GM23248 (cell line): ENCODE data around the gene CFAP91. TPM values are rescaled to one million over a fixed set of nuclear protein-coding genes. Genes with fewer than 3 reads are reported as not detected.

Experiments
- DNase-seq: peaks from one replicate; pipeline ENCODE4 v3.0.0-alpha.2; 2015
- H2AFZ ChIP-seq: fragments of 200-600 bp; sonication (generic); 2 replicates; pipeline ENCODE4 v1.6.1; 2016; ENCODE audit warnings: antibody characterized with exemption
- H3F3A ChIP-seq: fragments of 200-600 bp; sonication (generic); 2 replicates; pipeline ENCODE4 v1.6.1; 2016; ENCODE audit warnings: mild to moderate bottlenecking, antibody characterized with exemption, mixed run types; ENCODE audit not compliant: insufficient read depth
- H3K27ac ChIP-seq: fragments of 200-600 bp; sonication (generic); 2 replicates; pipeline ENCODE4 v1.5.1; 2016; ENCODE audit warnings: mild to moderate bottlenecking
- H3K27me3 ChIP-seq: fragments of 200-600 bp; sonication (generic); replicated peaks from 2 replicates; pipeline ENCODE4 v1.6.1; 2016; ENCODE audit warnings: mild to moderate bottlenecking; ENCODE audit not compliant: insufficient read depth
- H3K36me3 ChIP-seq: fragments of 200-600 bp; sonication (generic); 2 replicates; pipeline ENCODE4 v1.6.1; 2016; ENCODE audit warnings: low read depth, mild to moderate bottlenecking
- H3K4me1 ChIP-seq: fragments of 200-600 bp; sonication (generic); 2 replicates; pipeline ENCODE4 v1.6.1; 2016; ENCODE audit warnings: mild to moderate bottlenecking; ENCODE audit not compliant: insufficient read depth
- H3K4me2 ChIP-seq: fragments of 200-600 bp; sonication (generic); one replicate; pipeline ENCODE4 v1.6.1; 2016; ENCODE audit warnings: mild to moderate bottlenecking; ENCODE audit not compliant: unreplicated experiment
- H3K4me3 ChIP-seq: fragments of 200-600 bp; sonication (generic); 2 replicates; pipeline ENCODE4 v1.5.1; 2016; ENCODE audit warnings: mild to moderate bottlenecking
- H3K79me2 ChIP-seq: fragments of 200-600 bp; sonication (generic); 2 replicates; pipeline ENCODE4 v1.6.1; 2016; ENCODE audit warnings: mild to moderate bottlenecking; ENCODE audit not compliant: insufficient read depth
- H3K9ac ChIP-seq: fragments of 200-600 bp; sonication (generic); 2 replicates; pipeline ENCODE4 v1.6.1; 2016; ENCODE audit warnings: mild to moderate bottlenecking
- H3K9me2 ChIP-seq: fragments of 200-600 bp; sonication (generic); 2 replicates; pipeline ENCODE4 v1.6.1; 2016; ENCODE audit warnings: mixed run types, mild to moderate bottlenecking, moderate library complexity; ENCODE audit not compliant: insufficient read depth
- H3K9me3 ChIP-seq: fragments of 200-600 bp; sonication (generic); one replicate; pipeline ENCODE4 v1.6.1; 2017; ENCODE audit warnings: low read depth
- H4K20me1 ChIP-seq: fragments of 200-600 bp; sonication (generic); 2 replicates; pipeline ENCODE4 v1.6.0; 2016; ENCODE audit not compliant: insufficient read depth
- EZH2 ChIP-seq: fragments of 200-600 bp; sonication (generic); IDR thresholded peaks from 2 replicates; pipeline ENCODE4 v1.6.1; 2018; ENCODE audit warnings: antibody characterized with exemption, mild to moderate bottlenecking; ENCODE audit not compliant: insufficient read depth, poor library complexity, severe bottlenecking
- EZH2phosphoT487 ChIP-seq: fragments of 200-600 bp; sonication (generic); IDR thresholded peaks from 2 replicates; pipeline ENCODE4 v1.6.1; 2018; ENCODE audit warnings: antibody characterized with exemption, moderate library complexity, mild to moderate bottlenecking, low read depth; ENCODE audit not compliant: insufficient read depth
- WGBS, 2 experiments: methylation state at CpG; one replicate each; pipeline ENCODE4 v1.1.6; 2015 to 2017; ENCODE audit warnings: low lambda C conversion rate in 2 of 2, low coverage in 1 of 2; ENCODE audit errors: missing lambda C conversion rate in 2 of 2; 5-methylcytosine and 5-hydroxymethylcytosine counted together
- in situ Hi-C: fragments of 300-500 bp; cut with MboI; formaldehyde crosslinking; loops from 2 replicates; pipeline ENCODE4 v1.15.0; 2020
- polyA plus RNA-seq: library from polyadenylated mRNA; unstranded; fragments of >200 nt; fragmentation: Nextera tagmentation; extraction: Ambion mirVana; gene quantifications from 2 replicates; pipeline ENCODE4 v1.2.1, GENCODE V29; 2016
- total RNA-seq: library from RNA; depleted of rRNA; stranded (reverse); fragments of >200 nt; shearing (Covaris generic); gene quantifications from 2 replicates; pipeline ENCODE4 v1.2.3, GENCODE V29; 2014

CFAP91 gene
- total and polyA plus RNA-seq, 2 experiments from 2014 or later, result not detected

DNA sequence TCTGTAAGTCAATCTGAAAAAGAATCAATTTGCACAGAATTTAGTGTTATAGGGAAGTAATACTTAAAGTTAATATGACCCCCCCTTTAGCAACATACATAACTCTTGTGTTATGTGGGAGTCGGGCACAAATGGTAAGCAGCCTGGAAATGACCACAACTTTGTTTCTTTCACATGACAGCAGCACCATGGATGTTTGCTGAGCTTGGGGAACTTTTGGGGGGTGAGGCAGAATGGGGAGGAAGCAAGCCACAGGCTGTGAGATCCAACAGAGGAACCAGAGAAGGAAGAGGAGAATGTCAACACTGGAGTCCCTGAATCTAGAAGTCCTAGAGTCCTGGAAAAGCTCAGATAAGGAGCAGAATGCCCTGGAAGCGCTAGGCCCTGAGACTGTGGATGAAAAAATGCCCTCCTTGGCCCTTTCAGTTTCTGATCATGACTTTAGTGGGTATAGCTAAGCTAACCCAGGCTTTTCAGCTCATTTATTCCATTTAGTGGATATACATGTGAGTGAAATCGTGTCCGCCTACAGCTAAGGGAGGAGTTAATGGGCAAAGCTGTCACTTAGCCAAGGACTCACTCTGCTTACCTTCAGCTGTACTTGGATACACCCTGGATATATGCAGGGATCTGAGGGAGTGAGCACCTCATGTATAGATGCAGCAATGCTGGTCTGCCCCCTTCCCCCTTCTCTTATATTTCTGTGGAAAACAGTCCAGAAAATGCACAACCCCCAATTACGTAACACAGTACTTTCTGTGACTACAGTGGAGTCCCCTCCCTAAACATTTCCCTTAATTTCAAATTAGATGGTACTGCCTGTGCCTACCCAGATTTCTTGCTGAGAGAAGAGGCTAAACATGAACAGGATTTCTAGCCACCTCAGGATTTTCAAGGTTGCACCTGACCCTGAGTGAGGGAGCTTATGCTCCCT is 39.1 kb downstream of the CFAP91 start:
- 76 to 84% methylated on average over 5 of the region's 5 CpGs for WGBS, 2 experiments
- Histone ChIP-seq H3K79me2 (no peaks in the 10 kb centered on the region), H3K9me2 (no peaks in the 10 kb centered on the region), H3K36me3 (no peaks in the 10 kb centered on the region), H3K4me3 (no peak overlapping the region), H4K20me1 (no peaks in the 10 kb centered on the region), H3K27ac (no peak overlapping the region), H3K4me2 (no peak overlapping the region), H3K9me3 (no peaks in the 10 kb centered on the region), H3F3A (no peaks in the 10 kb centered on the region), H2AFZ (no peak overlapping the region), H3K27me3 (peaks cover 5% of the 10 kb centered on the region; the same call in 1 of the 2 replicates), H3K9ac (no peak overlapping the region), H3K4me1 (peaks cover 8% of the 10 kb centered on the region; the same call in 1 of the 2 replicates)
- no peak for TF ChIP-seq EZH2
- TF ChIP-seq EZH2phosphoT487, result no peak
- in situ Hi-C loops, result no loop called here
- DNase-seq, result no peak

DNA sequence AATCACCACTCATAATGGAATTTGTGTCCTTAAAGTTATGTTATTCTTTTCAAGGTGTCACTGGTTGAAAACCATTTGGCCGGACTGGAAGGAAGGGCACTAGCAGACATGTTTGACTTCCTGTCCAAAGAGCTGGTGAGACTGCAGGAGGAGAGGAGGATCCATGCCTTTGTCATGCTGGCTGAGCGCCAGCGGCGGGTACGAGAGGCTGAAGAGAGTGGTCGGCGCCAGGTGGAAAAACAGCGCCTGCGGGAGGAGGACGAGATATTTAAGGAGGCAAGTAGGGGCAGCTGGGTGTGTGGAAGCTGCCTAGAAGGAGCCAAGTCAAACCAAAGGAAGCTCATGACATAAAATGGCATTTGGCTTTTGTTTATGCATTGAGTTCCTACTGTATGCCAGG is 41.1 kb downstream of the CFAP91 start:
- H3K9me2 ChIP-seq, result no peaks in the 10 kb centered on the region
- 82 to 89% methylated on average over 10 of the region's 10 CpGs for WGBS, 2 experiments
- H2AFZ ChIP-seq, result no peak overlapping the region
- H3K9me3 ChIP-seq, result no peaks in the 10 kb centered on the region
- H4K20me1 ChIP-seq, result no peaks in the 10 kb centered on the region
- H3K27me3 ChIP-seq, result peaks cover 20% of the 10 kb centered on the region
- in situ Hi-C loops, result no loop called here
- TF ChIP-seq EZH2phosphoT487 (no peak), EZH2 (no peak)
- H3K4me3 ChIP-seq, result no peak overlapping the region
- no peaks in the 10 kb centered on the region for H3F3A ChIP-seq
- no peak overlapping the region for H3K9ac ChIP-seq
- H3K4me1 ChIP-seq, result no peaks in the 10 kb centered on the region
- H3K27ac ChIP-seq, result no peak overlapping the region
- H3K79me2 ChIP-seq, result no peaks in the 10 kb centered on the region
- no peak for DNase-seq
- H3K36me3 ChIP-seq, result no peaks in the 10 kb centered on the region
- H3K4me2 ChIP-seq, result no peak overlapping the region

DNA sequence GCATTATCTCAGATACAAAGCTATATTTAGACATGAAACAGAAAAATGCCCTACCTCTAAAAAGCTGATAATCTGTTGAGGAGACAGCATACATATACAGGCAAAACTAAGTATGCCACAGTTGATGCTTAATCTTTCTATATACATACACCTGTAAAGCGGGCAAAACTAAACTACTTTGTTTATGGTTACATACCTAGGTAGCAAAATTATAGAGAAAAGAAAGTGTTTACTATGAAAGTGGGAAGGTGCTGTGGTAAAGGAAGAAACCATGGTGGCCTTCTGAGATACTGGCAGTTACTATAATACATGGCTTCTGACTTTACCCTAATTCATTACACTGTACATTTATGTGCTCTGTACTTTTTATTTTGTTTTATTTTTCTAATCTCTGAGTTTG is 43.1 kb downstream of the CFAP91 start:
- peaks cover 17% of the 10 kb centered on the region for H3K27me3 ChIP-seq
- in situ Hi-C loops, result no loop called here
- DNase-seq, result no peak
- no peak overlapping the region for H2AFZ ChIP-seq
- no peaks in the 10 kb centered on the region for H3K4me1 ChIP-seq
- no peaks in the 10 kb centered on the region for H4K20me1 ChIP-seq
- no peak overlapping the region for H3K4me2 ChIP-seq
- no peaks in the 10 kb centered on the region for H3K9me2 ChIP-seq
- H3K4me3 ChIP-seq, result no peak overlapping the region
- H3K36me3 ChIP-seq, result no peaks in the 10 kb centered on the region
- H3K27ac ChIP-seq, result no peak overlapping the region
- TF ChIP-seq EZH2 (no peak), EZH2phosphoT487 (no peak)
- no peaks in the 10 kb centered on the region for H3K79me2 ChIP-seq
- no peaks in the 10 kb centered on the region for H3K9me3 ChIP-seq
- 70 to 87% methylated on average over 1 of the region's 1 CpG for WGBS, 2 experiments
- no peak overlapping the region for H3K9ac ChIP-seq
- H3F3A ChIP-seq, result no peaks in the 10 kb centered on the region

DNA sequence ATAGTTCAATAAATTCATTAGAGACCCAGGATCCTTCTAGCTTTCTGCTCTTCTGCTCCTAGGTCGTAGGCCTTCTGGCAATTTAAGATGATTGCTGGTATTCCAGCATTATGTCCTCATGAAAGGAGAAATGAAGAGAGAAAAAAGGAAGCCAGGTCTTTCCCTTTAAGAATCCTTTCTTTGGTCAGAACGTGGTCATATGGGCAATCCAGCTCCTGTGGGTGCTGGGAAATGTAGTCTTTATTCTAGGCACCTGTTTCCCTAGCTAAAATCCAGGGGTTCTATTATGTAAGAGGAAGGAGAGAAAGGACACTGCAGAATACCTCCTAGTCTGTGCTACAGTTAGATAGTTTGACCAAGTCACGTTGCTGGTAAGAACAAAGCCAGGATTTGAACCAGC is 43.6 kb downstream of the CFAP91 start:
- no peaks in the 10 kb centered on the region for H3F3A ChIP-seq
- H3K4me3 ChIP-seq, result no peak overlapping the region
- H3K27ac ChIP-seq, result no peak overlapping the region
- in situ Hi-C loops, result no loop called here
- no peak overlapping the region for H3K9ac ChIP-seq
- no peaks in the 10 kb centered on the region for H3K4me1 ChIP-seq
- no peaks in the 10 kb centered on the region for H3K9me2 ChIP-seq
- peaks cover 17% of the 10 kb centered on the region for H3K27me3 ChIP-seq
- no peaks in the 10 kb centered on the region for H3K79me2 ChIP-seq
- no peak overlapping the region for H2AFZ ChIP-seq
- no peak overlapping the region for H3K4me2 ChIP-seq
- TF ChIP-seq EZH2 (no peak), EZH2phosphoT487 (no peak)
- no peaks in the 10 kb centered on the region for H4K20me1 ChIP-seq
- H3K36me3 ChIP-seq, result no peaks in the 10 kb centered on the region
- 33 to 37% methylated on average over 3 of the region's 3 CpGs for WGBS, 2 experiments
- H3K9me3 ChIP-seq, result no peaks in the 10 kb centered on the region
- DNase-seq, result no peak
